ENCODE results near the gene KRT35. TPM values are rescaled to one million over a fixed set of nuclear protein-coding genes. Genes with fewer than 3 reads are reported as not detected.

Gene KRT35
- total and polyA plus RNA-seq, 10 of the 15 experiments (the other 5 are each of a cell fraction or from before 2014, with no cell fraction given): not detected

DNA sequence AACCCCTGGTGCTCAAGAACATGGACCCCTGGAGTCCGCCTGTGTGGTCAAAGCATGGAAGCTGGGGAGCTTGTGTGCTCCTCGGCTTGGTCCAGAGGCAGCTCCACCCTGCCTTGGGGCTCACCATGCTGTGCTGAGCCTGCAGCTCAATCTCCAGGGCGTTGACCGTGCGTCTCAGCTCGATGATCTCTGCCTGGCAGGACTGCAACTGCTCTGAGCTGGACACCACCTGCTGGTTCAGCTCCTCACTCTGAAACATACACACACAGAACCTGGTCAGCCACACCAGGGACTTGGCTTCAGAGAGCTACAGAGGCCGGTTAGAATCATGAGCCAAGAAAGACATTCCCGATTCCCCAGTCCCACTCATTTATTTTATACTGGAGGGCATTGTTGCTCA, 2.7 kb downstream of the KRT35 start (continued):
- TF ChIP-seq SUZ12 (IDR thresholded peaks at IDR 0.05; ENCODE audit: unreplicated experiment) (no peak), SPI1 (IDR thresholded peaks at IDR 0.05; ENCODE audit: borderline replicate concordance, insufficient read depth, low read depth, low read length) (no peak), TCF12 (IDR thresholded peaks at IDR 0.05; ENCODE audit: low read depth, low read length) (no peak), GATAD2B (conservative IDR thresholded peaks at IDR 0.05; ENCODE audit: low read depth) (no peak), CBX5 (IDR thresholded peaks at IDR 0.05; ENCODE audit: low read depth) (no peak), ZNF207 (IDR thresholded peaks at IDR 0.05; ENCODE audit: borderline replicate concordance) (no peak)
- TF ChIP-seq, protein P1, sequence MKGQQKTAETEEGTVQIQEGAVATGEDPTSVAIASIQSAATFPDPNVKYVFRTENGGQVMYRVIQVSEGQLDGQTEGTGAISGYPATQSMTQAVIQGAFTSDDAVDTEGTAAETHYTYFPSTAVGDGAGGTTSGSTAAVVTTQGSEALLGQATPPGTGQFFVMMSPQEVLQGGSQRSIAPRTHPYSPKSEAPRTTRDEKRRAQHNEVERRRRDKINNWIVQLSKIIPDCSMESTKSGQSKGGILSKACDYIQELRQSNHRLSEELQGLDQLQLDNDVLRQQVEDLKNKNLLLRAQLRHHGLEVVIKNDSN (IDR thresholded peaks at IDR 0.05; ENCODE audit: borderline replicate concordance, extremely low read length, insufficient read depth, low read depth, low read length): no peak

DNA sequence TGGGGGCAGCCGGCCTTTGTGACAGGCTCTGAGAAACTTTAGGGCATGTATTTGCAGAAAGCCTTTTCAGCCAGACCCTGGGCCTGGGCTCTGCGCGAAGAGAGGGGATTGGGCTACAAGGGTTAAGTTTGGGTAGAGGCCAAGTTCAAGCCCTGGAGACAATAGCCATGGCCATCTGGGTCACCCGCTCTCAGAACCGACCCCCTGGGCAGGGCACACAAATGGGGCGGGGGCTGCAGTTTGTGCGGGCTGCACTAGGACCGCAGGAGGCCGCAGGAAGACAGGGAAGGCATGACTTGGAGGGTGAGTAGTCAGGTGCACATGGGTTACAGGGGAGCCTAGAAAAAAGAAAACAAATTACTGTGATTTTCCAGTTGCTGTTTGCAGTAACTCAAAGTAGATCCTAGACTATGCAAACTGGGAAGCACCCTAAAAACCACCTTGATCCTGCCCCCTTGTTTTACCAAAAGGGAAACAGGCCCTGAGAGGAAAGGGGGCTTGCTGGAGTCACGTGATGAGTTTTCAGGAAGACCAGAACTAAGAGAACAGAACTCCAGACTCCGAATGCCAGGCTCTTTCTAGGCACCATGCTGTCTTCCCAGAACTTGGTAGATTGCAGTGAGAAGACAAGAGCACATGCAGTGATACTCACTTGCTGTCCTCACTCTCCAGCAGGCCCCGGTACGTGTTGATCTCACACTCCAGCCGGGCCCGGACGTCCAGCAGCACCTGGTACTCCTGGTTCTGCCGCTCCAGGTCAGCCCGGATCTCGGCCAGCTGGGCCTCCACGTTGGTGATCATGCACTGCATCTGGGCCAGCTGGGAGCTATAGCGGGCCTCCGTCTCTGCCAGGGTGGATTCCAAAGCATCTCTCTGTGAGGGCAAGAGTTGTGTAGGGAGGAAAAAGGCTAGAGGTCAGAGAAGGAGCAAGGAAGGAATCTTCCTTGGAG, 3.8 kb downstream of the KRT35 start:
- H3K27ac ChIP-seq (ENCODE audit: control insufficient read depth, insufficient read depth): no peak overlapping the region
- CTCF ChIA-PET: no interaction called here
- no TSS peak for BruUV-seq (replicated peaks)
- DNase-seq (ENCODE audit: low read depth, low spot score) (no peak), FAIRE-seq (no peak), ATAC-seq (no peak)
- H3K9ac ChIP-seq (ENCODE audit: control insufficient read depth, insufficient read depth, low read length): no peak overlapping the region
- H3K4me2 ChIP-seq (ENCODE audit: control insufficient read depth, insufficient read depth): no peak overlapping the region
- no peaks in the 10 kb centered on the region for H4K20me1 ChIP-seq (ENCODE audit: control insufficient read depth, insufficient read depth)
- TF ChIP-seq CBX5 (IDR thresholded peaks at IDR 0.05; ENCODE audit: low read depth) (no peak), IRF4 (IDR thresholded peaks at IDR 0.05; ENCODE audit: low read depth, low read length) (no peak), NFYB (IDR thresholded peaks at IDR 0.05; ENCODE audit: insufficient read depth, low read depth, low read length) (no peak), STAT3 (IDR thresholded peaks at IDR 0.05; ENCODE audit: low read depth, low read length) (no peak)
- TF ChIP-seq, protein P2, sequence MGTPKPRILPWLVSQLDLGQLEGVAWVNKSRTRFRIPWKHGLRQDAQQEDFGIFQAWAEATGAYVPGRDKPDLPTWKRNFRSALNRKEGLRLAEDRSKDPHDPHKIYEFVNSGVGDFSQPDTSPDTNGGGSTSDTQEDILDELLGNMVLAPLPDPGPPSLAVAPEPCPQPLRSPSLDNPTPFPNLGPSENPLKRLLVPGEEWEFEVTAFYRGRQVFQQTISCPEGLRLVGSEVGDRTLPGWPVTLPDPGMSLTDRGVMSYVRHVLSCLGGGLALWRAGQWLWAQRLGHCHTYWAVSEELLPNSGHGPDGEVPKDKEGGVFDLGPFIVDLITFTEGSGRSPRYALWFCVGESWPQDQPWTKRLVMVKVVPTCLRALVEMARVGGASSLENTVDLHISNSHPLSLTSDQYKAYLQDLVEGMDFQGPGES (IDR thresholded peaks at IDR 0.05): no peak
- H3K79me2 ChIP-seq (ENCODE audit: control insufficient read depth, insufficient read depth, low read length): no peaks in the 10 kb centered on the region
- intact Hi-C loops (cut with micrococcal nuclease; ENCODE audit: unreplicated experiment): no loop called here
- WGBS (ENCODE audit: insufficient coverage, insufficient replicate concordance, low lambda C conversion rate, missing lambda C conversion rate): 29% methylated on average over 22 of the region's 22 CpGs
- RAD21 ChIA-PET (ENCODE audit: unreplicated experiment): no interaction called here
- in situ Hi-C loops (cut with MboI): no loop called here
- H3K36me3 ChIP-seq (ENCODE audit: control insufficient read depth in 2 of 2, insufficient read depth in 2 of 2, low read length in 1 of 2): no peaks in the 10 kb centered on the region
- SMC1A ChIA-PET (ENCODE audit: uncharacterized antibody, unreplicated experiment): no interaction called here
- H2AFZ ChIP-seq (ENCODE audit: control insufficient read depth, low read depth, low read length): no peak overlapping the region
- POLR2A ChIA-PET: no interaction called here
- H3K4me3 ChIP-seq: no peak overlapping the region
- 0 out of 4 replicates have a peak, but pooled peaks cover 1 to 3% of the 10 kb centered on the region in 2 experiments for H3K27me3 ChIP-seq (replicated peaks in 1 of 2; ENCODE audit: control insufficient read depth in 2 of 2, insufficient read depth in 2 of 2, low read length in 1 of 2)
- no peaks in the 10 kb centered on the region for H3K9me3 ChIP-seq (replicated peaks; ENCODE audit: control insufficient read depth, insufficient read depth, low read length)
- H3K4me1 ChIP-seq (ENCODE audit: control insufficient read depth, insufficient read depth, low read length): no peaks in the 10 kb centered on the region; the same call in 1 of the 2 replicates

All from GM12878 (cell line).